Measurements from ENCODE around the gene CCDC137. TPM values are rescaled to one million over a fixed set of nuclear protein-coding genes. Genes with fewer than 3 reads are reported as not detected.

CCDC137 gene
- total and polyA plus RNA-seq, 2 of the 13 experiments (the other 11 are each of a cell fraction or from before 2014, with no cell fraction given): 14.6 to 39.1 TPM

DNA sequence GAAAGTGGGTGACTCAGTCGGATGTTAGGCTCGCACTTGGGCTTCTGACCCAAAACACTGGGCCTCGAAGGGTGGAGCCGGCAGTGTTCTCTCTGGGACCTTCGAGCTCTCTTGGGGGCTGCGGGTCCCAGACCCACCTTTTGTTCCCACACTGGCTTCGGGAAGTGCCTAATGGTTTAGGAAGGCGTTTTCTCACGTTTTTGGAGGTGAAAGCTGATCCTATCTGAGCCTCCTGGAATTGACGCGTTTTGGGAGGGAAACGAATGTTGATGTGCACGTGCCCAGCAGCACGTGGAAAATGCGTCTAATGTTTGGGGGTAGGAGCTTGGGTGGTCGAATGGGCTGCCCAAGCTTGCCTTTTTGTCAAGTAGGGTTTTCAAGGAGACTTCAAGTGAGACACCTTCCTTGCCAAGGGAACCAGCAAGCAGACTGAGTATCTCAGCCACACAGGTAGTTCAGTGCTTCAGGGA lies 17.9 kb downstream of the CCDC137 start (continued):
- TF ChIP-seq, protein P1, sequence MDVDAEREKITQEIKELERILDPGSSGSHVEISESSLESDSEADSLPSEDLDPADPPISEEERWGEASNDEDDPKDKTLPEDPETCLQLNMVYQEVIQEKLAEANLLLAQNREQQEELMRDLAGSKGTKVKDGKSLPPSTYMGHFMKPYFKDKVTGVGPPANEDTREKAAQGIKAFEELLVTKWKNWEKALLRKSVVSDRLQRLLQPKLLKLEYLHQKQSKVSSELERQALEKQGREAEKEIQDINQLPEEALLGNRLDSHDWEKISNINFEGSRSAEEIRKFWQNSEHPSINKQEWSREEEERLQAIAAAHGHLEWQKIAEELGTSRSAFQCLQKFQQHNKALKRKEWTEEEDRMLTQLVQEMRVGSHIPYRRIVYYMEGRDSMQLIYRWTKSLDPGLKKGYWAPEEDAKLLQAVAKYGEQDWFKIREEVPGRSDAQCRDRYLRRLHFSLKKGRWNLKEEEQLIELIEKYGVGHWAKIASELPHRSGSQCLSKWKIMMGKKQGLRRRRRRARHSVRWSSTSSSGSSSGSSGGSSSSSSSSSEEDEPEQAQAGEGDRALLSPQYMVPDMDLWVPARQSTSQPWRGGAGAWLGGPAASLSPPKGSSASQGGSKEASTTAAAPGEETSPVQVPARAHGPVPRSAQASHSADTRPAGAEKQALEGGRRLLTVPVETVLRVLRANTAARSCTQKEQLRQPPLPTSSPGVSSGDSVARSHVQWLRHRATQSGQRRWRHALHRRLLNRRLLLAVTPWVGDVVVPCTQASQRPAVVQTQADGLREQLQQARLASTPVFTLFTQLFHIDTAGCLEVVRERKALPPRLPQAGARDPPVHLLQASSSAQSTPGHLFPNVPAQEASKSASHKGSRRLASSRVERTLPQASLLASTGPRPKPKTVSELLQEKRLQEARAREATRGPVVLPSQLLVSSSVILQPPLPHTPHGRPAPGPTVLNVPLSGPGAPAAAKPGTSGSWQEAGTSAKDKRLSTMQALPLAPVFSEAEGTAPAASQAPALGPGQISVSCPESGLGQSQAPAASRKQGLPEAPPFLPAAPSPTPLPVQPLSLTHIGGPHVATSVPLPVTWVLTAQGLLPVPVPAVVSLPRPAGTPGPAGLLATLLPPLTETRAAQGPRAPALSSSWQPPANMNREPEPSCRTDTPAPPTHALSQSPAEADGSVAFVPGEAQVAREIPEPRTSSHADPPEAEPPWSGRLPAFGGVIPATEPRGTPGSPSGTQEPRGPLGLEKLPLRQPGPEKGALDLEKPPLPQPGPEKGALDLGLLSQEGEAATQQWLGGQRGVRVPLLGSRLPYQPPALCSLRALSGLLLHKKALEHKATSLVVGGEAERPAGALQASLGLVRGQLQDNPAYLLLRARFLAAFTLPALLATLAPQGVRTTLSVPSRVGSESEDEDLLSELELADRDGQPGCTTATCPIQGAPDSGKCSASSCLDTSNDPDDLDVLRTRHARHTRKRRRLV (CRISPR knock-in tag; IDR thresholded peaks at IDR 0.05): no peak
- no peak; the same call in 1 of the 2 replicates for TF ChIP-seq ZNF296 (CRISPR knock-in tag; conservative IDR thresholded peaks at IDR 0.05)
- no peak for TF ChIP-seq ZNF607 (CRISPR knock-in tag; IDR thresholded peaks at IDR 0.05; ENCODE audit: borderline replicate concordance)
- TF ChIP-seq, protein P2, sequence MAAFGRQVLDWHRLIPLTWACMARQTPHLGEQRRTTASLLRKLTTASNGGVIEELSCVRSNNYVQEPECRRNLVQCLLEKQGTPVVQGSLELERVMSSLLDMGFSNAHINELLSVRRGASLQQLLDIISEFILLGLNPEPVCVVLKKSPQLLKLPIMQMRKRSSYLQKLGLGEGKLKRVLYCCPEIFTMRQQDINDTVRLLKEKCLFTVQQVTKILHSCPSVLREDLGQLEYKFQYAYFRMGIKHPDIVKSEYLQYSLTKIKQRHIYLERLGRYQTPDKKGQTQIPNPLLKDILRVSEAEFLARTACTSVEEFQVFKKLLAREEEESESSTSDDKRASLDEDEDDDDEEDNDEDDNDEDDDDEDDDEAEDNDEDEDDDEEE (CRISPR knock-in tag; IDR thresholded peaks at IDR 0.05): no peak
- TF ChIP-seq ZNF264 (CRISPR knock-in tag; IDR thresholded peaks at IDR 0.05): no peak
- no peak for TF ChIP-seq ISX (CRISPR knock-in tag; conservative IDR thresholded peaks at IDR 0.05)
- no peak for TF ChIP-seq ZSCAN21 (CRISPR knock-in tag; IDR thresholded peaks at IDR 0.05; ENCODE audit: borderline replicate concordance)
- no peak for TF ChIP-seq PAWR (CRISPR knock-in tag; IDR thresholded peaks at IDR 0.05; ENCODE audit: borderline replicate concordance)
- TF ChIP-seq TRIM24 (CRISPR knock-in tag; IDR thresholded peaks at IDR 0.05): no peak
- TF ChIP-seq ELF4 (CRISPR knock-in tag; IDR thresholded peaks at IDR 0.05; ENCODE audit: borderline replicate concordance): no peak
- TF ChIP-seq, protein P3, sequence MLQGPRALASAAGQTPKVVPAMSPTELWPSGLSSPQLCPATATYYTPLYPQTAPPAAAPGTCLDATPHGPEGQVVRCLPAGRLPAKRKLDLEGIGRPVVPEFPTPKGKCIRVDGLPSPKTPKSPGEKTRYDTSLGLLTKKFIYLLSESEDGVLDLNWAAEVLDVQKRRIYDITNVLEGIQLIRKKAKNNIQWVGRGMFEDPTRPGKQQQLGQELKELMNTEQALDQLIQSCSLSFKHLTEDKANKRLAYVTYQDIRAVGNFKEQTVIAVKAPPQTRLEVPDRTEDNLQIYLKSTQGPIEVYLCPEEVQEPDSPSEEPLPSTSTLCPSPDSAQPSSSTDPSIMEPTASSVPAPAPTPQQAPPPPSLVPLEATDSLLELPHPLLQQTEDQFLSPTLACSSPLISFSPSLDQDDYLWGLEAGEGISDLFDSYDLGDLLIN (CRISPR knock-in tag; IDR thresholded peaks at IDR 0.05; ENCODE audit: borderline replicate concordance): no peak
- TF ChIP-seq CBFB (CRISPR knock-in tag; IDR thresholded peaks at IDR 0.05): no peak
- TF ChIP-seq MATR3 (CRISPR knock-in tag; IDR thresholded peaks at IDR 0.05): no peak
- no peak for TF ChIP-seq MAFK (conservative IDR thresholded peaks at IDR 0.05 in 1 of 2, IDR thresholded peaks at IDR 0.05 in 1 of 2; ENCODE audit: low read length in 2 of 2)
- no peak for TF ChIP-seq ZNF552 (CRISPR knock-in tag; IDR thresholded peaks at IDR 0.05; ENCODE audit: borderline replicate concordance)
- peak; percentile 71; the same call in 1 of the 2 replicates for TF ChIP-seq RNF2 (conservative IDR thresholded peaks at IDR 0.05; ENCODE audit: low read depth)
- TF ChIP-seq TP53 (CRISPR knock-in tag; conservative IDR thresholded peaks at IDR 0.05): no peak
- TF ChIP-seq ONECUT2 (CRISPR knock-in tag; IDR thresholded peaks at IDR 0.05): no peak
- no peak; the same call in 1 of the 2 replicates for TF ChIP-seq ELF1 (CRISPR knock-in tag; IDR thresholded peaks at IDR 0.05)
- TF ChIP-seq CENPX (CRISPR knock-in tag; IDR thresholded peaks at IDR 0.05): no peak
- TF ChIP-seq ZNF251 (CRISPR knock-in tag; IDR thresholded peaks at IDR 0.05): no peak
- TF ChIP-seq, protein P4, sequence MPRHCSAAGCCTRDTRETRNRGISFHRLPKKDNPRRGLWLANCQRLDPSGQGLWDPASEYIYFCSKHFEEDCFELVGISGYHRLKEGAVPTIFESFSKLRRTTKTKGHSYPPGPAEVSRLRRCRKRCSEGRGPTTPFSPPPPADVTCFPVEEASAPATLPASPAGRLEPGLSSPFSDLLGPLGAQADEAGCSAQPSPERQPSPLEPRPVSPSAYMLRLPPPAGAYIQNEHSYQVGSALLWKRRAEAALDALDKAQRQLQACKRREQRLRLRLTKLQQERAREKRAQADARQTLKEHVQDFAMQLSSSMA (CRISPR knock-in tag; IDR thresholded peaks at IDR 0.05): no peak
- no peak for TF ChIP-seq NFE2 (CRISPR knock-in tag; IDR thresholded peaks at IDR 0.05)
- no peak for TF ChIP-seq ZFP41 (CRISPR knock-in tag; IDR thresholded peaks at IDR 0.05; ENCODE audit: borderline replicate concordance)
- peak; percentile 63 for TF ChIP-seq BHLHE40 (IDR thresholded peaks at IDR 0.05; ENCODE audit: low read length)
